NCI-H460 (cell line): ENCODE data around the gene GPC1. TPM values are rescaled to one million over a fixed set of nuclear protein-coding genes. Genes with fewer than 3 reads are reported as not detected.
"Not testable (repeated sequence)": the region's sequence is repeated elsewhere in the genome, so short reads cannot be mapped to it uniquely, and the experiment has no call there.

Experiments used
- DNase-seq: peaks from one replicate; pipeline ENCODE4 v3.0.0-alpha.2; 2016; ENCODE audit warnings: low read depth; ENCODE audit errors: extremely low read depth
- total RNA-seq: library from RNA; depleted of rRNA; stranded (reverse); fragments of >200 nt; shearing (Covaris generic); gene quantifications from 2 replicates; pipeline ENCODE4 v1.2.3, GENCODE V29; 2014

The GPC1 gene
- total RNA-seq, 1 experiment from 2014 or later: 80.8 TPM

DNA sequence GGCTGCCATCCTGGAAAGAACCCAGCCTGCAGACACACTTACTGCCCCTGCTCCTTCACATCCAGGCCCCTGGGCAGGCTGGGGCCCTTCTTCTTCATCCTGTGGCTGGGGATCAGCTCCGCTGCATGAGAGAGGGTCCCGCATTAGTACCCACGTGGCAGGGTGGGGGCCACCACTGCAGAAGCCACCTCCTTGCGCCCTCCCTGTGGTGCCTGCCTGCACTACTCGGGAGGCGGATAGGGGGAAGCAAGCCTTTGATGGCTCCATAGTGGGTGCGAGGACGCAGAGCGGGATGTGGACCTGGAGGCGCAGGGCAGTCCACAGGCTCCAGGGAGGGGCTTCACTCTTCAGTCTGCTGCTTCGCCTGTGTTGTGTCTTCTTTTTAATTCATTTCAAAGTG, 46.7 kb downstream of the GPC1 start:
- no peak for DNase-seq

DNA sequence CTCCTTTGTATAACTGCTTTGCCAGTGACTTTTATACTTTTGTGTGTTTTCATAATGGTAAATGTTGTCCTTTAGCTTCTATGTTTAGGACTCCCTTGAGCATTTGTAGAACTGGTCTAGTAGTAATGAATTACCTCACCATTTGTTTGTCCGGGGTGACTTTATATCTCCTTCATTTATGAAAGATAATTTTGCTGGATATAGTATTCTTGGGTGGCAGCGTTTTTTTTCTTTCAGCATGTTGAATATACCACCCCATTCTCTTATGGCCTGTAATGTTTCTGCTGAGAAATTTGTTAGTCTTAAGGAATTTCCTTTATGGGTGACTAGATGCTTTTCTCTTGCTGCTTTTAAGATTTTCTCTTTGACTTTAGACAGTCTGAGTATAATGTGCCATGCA, 56.0 kb downstream of the GPC1 start:
- DNase-seq: no peak

DNA sequence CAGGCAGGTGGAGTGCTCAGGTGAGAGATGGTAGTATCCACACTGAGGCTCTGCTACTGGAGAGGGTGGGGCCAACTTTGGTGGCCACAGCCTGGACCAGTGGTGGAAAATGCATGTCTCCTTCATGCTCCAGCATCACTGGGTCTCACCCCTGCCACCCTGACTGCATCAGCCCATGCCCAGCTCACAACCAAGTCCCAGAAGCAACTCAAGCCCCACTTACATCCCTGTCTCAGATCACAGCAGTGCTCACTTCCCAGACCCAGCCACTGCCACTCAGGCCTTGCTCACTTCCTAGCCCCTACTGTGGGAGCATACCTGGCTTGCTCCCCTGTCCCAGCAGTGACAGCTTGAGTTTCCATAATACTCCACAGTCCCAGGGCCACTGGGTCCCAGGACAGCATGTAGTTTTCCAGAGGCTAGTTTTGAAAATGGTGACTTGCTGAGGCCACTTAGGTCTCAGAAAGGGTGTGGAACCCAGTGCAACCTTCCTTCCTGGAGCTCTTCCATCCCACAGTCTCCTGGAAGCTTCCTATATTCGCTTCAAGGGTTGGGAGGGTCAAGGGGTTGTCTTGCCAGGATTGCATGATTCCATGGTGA, 58.8 kb downstream of the GPC1 start:
- DNase-seq: no peak

DNA sequence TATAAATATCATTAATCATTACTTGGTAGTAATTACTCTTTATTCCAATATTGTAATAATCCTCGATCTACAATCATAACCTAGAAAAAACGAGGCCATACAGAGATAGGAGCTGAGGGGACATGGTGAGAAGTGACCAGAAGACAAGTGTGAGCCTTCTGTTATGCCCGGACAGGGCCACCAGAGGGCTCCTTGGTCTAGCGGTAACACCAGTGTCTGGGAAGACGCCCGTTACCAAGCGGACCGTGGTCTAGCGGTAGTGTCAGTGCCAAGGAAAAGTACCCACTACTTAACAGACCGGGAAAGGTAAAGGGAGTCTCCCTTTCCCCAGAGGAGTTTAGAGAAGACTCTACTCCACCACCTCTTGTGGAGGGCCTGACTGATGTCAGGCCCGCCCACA, 59.5 kb downstream of the GPC1 start:
- not testable (repeated sequence) for DNase-seq

GRCh38 chr2:240497082-240497481, 61.6 kb downstream of the GPC1 start:
- DNase-seq: peak; percentile 25

DNA sequence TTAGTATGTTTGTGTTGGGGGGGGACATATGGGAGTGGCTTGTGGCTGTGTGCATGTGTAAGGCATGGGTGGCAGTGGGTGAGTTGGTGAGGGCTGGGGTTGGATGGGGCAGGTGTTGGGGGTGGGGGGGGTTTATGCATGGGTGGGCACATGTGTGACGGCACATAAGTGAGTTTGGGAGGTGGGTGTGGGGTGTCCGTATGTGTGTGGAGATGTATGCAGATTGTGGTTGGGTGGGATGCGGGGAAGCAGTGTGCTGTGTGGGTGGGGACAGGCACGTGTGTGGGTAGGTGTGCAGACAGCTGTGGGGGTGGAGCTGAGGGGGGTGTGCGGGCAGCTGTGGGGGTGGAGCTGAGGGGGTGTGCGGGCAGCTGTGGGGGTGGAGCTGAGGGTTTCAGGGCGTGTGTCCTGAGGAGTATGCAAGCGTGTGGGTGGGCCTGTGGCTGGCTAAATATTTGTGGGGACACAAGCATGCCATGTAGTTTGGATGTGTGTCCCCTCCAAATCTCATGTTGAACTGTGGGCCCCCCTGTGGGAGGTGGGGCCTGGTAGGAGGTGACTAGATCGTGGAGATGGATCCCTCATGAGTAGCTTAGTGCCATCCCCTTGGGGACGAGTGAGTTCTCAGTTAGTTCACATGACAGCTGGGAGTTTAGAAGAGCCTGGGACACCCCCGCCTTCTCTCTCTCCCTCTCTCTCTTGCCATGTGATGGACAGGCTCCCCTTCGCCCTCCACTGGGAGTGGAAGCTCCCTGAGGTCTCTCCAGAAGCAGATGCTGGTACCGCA, 62.9 kb downstream of the GPC1 start:
- no peak for DNase-seq

DNA sequence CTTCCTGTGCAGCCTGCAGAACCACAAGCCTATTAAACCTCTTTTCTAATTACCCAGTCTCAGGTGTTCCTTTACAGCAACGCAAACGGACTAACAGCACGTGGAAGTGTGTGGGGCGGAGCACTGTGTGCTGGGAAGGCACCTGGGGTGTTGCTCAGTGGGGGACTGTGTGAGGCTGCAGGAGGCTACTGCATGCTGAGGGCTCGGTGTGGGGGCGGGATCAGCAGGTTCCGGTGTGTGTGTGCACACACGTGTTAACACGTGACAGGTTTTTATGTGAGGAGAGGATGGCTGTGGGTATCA, 63.4 kb downstream of the GPC1 start:
- DNase-seq: no peak

DNA sequence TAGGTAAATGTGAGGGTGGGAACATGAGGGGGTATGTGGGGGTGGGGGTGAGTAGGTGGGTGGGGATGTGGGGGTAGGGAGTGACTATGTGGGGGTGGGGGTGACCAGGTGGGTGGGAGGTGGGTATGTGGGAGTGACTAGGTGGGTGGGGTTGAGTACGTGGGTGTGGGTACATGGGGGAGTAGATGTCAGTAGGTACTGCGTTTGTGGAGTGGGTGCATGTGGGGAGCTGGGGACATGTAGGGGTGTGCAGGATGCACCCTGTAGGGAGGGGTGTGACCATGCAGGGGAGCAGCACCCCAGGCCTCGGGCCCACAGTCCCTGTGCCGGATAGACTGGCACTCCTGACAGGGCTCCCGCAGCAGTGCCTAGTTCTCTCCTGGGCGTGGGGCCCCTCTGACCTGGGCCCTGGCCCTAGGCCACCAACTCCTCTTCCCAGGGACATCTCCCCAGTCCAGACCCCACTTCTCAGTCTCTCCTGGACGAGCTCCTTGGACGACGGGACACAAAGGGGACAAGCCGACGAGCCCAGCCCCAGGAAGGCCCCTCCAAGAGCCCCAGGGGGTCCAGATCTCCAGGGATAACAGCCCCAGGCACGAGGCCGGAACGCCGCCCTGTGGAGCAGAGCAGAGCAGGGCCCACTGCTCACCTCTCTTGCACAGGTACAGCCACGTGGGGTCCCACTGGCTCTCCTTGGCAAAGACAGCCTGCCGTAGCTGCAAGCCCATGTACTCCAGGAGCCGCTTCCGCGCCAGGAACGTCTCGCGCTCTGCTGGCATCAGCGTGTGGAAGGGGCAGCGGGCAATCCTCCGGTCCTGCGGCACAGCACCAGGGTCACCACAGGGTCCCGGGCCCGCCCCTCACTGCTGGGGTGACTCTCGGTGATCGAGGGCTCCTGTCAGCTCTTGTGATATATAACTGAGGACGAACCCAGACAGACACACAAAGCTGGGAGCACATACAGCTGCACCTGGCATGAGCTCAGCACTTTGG, 64.1 kb downstream of the GPC1 start:
- no peak for DNase-seq

- no peak for DNase-seq
These were observed 65.3 kb downstream of the GPC1 start for GRCh38 chr2:240500561-240501423.

DNA sequence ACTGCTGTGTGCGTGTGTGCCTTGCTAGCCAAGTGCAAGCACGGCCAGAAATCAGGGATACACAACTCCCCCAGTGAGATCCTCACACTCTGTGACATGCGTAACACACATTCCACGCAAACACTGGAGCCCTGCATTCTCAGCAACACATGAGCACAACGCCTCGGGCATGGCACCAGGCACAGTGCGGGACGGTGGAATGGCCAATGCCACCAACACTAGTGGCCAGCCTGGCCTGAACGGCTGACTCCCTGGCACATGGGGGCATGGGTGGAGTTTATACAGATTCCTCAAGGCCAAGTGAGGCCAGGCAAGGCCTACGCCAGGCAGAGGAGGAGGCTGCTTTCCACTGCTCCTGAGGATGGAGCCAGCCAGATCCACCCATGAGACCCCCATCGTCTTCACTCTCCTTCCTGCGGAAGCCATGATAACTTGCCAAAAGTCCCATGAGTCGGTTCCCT, 66.1 kb downstream of the GPC1 start:
- no peak for DNase-seq

DNA sequence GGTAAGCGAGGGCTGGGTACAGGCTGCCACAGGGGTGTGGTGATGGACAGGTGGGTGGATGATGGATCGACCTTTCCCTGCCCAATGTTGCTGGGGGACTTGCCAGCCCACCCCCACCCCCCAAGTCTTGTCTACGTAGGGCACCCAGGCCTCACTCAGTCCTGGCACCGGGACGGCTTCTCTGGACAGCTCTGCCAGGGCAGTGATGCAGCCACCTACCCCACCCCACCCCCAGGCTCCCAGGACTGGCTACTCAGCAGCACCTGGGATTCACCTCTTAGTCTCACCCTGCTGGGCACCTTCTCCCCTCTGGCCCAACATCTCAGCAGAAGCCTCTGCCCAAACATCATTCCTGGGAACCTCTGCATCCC, 66.6 kb downstream of the GPC1 start:
- DNase-seq: no peak

DNA sequence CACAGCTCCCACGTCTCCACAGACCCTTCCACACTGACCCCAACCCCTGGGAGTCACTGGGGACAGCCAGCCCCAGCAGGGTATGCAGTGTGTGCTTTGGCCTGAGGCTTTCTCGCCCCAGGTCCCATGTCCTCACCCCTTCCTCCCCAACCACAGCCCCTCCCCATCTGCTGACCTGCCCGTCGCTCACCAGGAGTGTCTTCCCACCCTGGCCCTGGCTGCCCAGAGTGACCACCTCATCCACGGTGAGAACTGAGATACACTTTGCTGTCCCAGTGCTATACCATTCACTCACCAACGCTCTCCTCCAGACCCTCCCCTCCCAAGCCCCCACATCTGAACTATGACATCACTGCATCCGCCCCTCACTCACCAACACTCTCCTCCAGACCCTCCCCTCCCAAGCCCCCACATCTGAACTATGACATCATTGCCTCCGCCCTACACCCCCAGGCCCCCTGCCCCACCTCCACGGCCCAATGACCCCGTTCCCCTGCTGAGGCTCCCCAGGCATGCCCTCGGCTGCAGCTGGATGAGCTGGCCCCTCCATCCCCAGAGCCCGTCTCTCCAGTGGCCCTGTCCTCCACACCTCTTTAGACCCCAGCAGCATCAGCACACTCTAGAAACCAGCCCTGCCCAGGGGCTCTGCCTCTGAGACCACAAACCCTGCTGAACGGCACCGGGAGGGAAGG, 67.1 kb downstream of the GPC1 start:
- no peak for DNase-seq

DNA sequence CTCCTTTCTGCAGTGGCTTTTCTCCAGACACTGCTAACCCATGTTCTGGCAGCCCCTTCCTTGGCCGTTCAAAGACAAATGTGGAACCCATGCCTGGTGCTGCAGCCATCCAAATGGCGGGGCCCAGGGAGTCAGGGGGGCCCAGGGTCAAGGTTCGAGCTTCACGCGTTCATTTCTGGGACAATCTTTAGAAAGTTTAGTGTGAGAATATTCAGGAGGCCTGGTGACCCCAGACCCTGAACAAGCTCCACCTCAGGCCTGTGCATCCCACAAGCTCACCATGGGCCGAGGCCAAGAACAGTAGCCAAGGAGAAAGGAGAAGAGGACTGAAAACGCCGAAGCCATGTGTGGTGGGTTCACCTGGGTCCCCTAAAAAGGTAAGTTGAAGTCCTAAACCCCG, 67.9 kb downstream of the GPC1 start:
- DNase-seq: no peak

DNA sequence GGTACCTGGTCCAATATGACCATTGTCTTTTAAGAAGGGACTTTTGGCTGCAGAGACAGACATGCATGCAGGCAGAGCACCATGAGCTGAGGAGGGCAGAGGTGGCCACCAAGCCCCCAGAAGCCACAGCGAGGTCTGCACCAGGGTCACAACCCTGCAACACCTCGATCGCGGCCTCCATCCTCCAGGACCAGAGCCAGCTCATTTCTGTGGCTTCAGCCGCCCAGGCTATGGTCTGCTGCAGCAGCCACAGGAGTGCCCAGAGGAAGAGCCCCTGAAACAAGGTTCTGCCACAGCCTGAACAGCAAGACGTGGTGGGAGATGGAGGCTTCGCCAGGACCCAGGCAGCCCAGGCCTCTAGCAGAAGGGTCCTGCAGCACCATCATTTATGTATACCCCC, 68.4 kb downstream of the GPC1 start:
- DNase-seq: no peak

GRCh38 chr2:240505910-240506309, 70.4 kb downstream of the GPC1 start:
- no peak for DNase-seq

GRCh38 chr2:240506406-240507059, 71.1 kb downstream of the GPC1 start:
- no peak for DNase-seq

- no peak for DNase-seq
These were observed 71.8 kb downstream of the GPC1 start for GRCh38 chr2:240507060-240507777.

GRCh38 chr2:240507778-240508251, 72.4 kb downstream of the GPC1 start:
- DNase-seq: no peak
